GM21717 (cell line): Measurements from ENCODE around the gene CCR3.

ENCODE experiments used
- ATAC-seq: cut with Tn5 transposase; IDR thresholded peaks from one replicate; pipeline ENCODE4 v1.9.1; 2021; ENCODE audit warnings: mild to moderate bottlenecking, moderate library complexity; ENCODE audit not compliant: unreplicated experiment

Gene CCR3

GRCh38 chr3:46293991-46294833 is 52.0 kb downstream of the CCR3 start:
- ATAC-seq, result peak; percentile 51

- no peak for ATAC-seq
Observed at GRCh38 chr3:46296826-46297225, 54.6 kb downstream of the CCR3 start.

DNA sequence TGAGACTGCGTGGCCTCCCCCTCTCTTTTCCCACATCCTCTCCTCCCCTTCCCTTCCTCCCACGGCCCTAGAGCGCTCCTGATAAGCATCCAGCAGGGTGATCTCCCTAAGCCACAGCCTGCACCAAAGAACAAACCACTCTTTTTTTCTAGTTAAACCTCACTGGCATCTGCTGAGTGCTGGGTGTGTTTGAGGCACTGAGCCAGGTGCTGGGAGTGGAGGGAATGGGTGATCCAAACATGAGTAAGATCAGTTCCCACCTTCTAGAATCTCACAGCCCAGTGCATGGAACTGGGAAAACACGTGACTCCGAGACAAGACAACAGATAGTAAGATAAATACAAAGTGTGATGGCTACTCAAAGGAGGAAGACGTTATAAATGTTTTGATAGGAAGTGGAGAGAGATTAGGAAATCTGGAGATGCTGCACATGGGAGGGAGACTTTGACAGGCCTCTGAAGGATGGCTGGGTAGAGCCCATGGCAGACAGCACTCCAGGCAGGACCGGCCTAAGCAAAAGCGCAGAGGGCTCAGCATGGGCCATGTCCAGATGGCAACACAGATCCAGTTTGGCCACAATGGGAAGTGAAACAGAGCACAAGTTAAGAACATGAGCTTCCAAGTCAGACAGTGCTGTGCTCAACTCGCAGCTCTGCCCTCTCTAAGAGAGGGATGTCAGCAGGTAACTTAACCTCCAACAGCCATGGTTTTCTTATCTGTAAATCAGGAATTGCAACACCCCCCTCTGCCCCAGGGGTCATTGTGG is 55.6 kb downstream of the CCR3 start:
- no peak for ATAC-seq

DNA sequence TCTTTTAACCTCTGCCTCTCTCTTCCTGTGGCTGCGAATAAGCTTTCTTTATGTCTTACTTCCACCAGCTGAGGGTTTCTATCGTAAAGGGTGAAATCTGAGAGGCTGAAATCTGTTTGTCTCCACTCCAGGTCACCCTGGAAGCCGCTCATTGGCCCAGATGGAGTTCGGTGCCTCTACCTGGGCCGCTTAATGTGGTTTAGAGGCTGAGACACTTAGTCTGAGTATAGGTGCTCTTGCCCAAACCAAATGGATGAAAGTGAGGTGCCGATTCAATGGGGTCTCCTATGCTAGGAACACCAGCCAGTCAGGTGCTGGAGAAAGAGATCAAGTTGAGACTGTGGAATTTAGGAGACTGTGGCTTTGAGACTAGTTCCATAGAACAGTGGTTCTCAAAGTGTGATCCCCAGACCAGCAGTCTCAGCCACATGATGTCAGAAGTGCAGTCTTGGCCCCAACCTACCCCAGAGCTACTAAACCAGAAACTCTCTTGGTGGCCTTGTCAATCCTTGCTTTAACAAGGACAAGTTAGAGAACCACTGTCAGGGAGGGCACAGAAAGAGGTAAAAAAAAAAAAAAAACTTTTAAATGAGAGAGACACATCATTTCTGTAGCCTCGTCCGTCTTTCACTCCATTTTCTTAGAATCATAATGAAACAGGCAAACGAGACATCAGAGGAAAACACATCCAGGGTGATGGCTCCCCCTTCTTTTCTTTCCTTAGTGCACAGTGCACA is 56.8 kb downstream of the CCR3 start:
- peak; percentile 48 for ATAC-seq

DNA sequence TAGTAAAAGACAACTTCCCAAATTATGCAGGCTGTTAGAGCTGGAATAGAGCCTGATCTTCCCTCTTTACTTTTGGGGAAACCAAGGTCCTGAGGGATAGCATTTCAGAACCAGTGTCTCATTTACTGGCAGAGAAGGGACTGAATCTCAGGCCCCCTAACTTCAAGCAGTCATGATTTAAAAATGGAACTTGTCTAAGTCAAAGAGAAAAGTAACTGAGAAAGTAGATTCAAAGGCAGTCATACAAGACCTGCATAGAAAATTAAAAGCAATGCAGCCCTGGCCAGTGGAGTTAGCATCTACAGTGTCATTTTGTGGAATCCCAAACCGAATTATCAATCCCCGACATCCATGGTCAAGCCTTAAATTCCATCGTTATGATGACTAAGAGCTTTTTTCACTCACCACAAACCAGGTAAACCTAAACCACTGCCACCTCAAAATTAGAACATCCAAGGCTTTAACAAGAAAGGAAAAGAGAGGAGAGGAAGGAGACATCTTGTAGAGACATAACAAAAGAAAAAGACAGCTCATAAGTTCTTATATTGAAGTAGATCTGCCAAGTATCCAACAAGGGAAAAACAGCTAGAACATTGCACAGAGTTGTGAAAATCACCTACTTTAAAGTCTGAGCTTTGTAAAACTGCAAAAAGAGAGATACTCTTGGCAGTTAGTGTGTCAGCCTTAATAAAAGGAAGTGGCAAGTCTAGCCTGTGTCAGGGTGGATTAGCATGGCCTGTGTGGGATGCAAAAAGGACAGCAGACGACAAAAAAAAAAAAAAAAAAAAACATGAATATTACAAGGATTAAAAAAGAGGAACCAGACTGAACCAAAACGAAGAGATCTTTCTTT is 57.6 kb downstream of the CCR3 start:
- ATAC-seq, result peak; percentile 21

- no peak for ATAC-seq
Observed at GRCh38 chr3:46300461-46300789, 58.2 kb downstream of the CCR3 start.

GRCh38 chr3:46301122-46301835 is 59.0 kb downstream of the CCR3 start:
- ATAC-seq, result no peak

DNA sequence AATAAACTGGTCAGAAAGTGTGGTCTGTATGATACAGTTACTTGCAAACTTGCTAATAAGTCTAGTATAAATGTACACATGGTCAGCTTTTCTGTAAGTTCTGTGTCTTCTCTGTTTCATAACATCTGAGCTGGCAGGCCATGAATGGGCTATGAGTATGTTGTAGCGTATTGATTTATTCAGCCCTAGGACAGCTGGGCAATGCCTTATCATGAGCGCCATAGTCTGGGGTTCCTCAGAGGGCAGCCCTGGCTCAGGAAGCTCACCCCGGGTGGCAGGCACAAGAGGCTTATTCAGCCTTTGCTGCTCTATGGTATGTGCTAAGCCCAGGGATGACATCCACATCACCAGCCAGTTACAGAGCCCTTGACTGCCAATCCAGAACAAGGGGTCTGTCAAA is 61.0 kb downstream of the CCR3 start:
- no peak for ATAC-seq

DNA sequence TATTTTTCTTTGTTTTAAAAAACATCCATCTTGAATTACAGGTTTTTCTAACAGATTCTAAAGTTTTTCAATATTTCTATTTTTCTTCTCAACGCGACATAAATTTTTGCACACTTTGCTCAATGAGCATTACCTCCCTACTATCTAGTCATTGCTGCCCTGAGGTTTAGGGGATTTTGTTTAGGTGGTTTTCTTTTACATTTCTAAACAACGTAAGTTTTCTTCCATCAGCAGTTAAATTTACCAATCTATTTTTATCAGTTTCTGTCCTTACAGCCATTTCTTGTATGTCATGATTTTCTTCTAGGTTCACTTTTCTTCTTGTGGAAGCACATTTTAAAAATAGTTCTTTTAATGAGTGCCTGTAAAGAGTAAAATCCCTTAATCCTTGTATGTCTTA is 62.5 kb downstream of the CCR3 start:
- ATAC-seq, result no peak

DNA sequence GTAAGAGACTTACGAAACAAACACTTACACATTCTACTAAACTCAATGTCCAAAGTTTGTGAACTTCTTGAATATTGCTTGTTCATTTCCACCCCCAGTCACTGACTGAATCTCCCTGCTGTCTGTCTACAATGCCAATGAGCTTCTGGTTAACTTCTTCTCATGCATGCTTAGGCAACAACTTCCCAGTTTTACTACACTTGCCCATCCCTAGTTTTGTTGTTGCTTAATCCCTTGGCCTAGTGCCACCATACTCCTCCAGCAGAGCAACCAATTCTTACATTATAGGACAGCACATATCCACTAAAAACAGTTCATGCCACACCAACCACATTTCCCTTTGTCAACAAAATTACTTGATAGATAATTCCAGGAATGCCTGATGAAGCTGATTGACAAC is 70.7 kb downstream of the CCR3 start:
- ATAC-seq, result no peak

- no peak for ATAC-seq
Observed at GRCh38 chr3:46314517-46314916, 72.3 kb downstream of the CCR3 start.

- ATAC-seq, result no peak
Observed at GRCh38 chr3:46316206-46316605, 73.9 kb downstream of the CCR3 start.
